DOHH2 (cell line): ENCODE data around the gene FBXO24.
A peak's percentile ranks its signal among the peaks of the same experiment; 100 is the strongest.

Experiments used
- H3F3A ChIP-seq: fragments of 200-600 bp; sonication (generic), shearing (Covaris generic); 2 replicates; pipeline ENCODE4 v1.6.0; 2016; ENCODE audit warnings: antibody characterized with exemption, mild to moderate bottlenecking; ENCODE audit not compliant: control insufficient read depth, insufficient read depth
- H3K27ac ChIP-seq: fragments of 200-600 bp; sonication (generic); 2 replicates; pipeline ENCODE4 v1.5.1; 2014; ENCODE audit warnings: low read depth, mild to moderate bottlenecking, low read length, moderate library complexity
- H3K27me3 ChIP-seq: fragments of 200-600 bp; sonication (generic); 2 replicates; pipeline ENCODE4 v1.6.1; 2014; ENCODE audit warnings: mild to moderate bottlenecking, low read length, mixed read lengths; ENCODE audit not compliant: control insufficient read depth
- H3K36me3 ChIP-seq: fragments of 200-600 bp; sonication (generic); 2 replicates; pipeline ENCODE4 v1.6.1; 2014; ENCODE audit warnings: mild to moderate bottlenecking, low read length, moderate library complexity, mixed read lengths; ENCODE audit not compliant: control insufficient read depth
- H3K4me1 ChIP-seq: fragments of 200-600 bp; sonication (generic); 2 replicates; pipeline ENCODE4 v1.6.1; 2014; ENCODE audit warnings: mild to moderate bottlenecking, low read length, mixed read lengths; ENCODE audit not compliant: control insufficient read depth
- H3K4me2 ChIP-seq: fragments of 200-600 bp; sonication (generic); 2 replicates; pipeline ENCODE4 v1.6.0; 2014; ENCODE audit warnings: mild to moderate bottlenecking, low read length, moderate library complexity
- H3K4me3 ChIP-seq: fragments of 200-600 bp; sonication (generic); 2 replicates; pipeline ENCODE4 v1.5.1; 2014; ENCODE audit warnings: mild to moderate bottlenecking, low read length, mixed read lengths
- H3K79me2 ChIP-seq: fragments of 200-600 bp; sonication (generic); 2 replicates; pipeline ENCODE4 v1.6.1; 2014; ENCODE audit warnings: mild to moderate bottlenecking, low read length, mixed read lengths; ENCODE audit not compliant: control insufficient read depth
- H3K9me2 ChIP-seq: fragments of 200-600 bp; sonication (generic); replicated peaks from 2 replicates; pipeline ENCODE4 v1.6.1; 2014; ENCODE audit warnings: mild to moderate bottlenecking, low read length, mixed read lengths; ENCODE audit not compliant: control insufficient read depth
- H3K9me3 ChIP-seq: fragments of 200-600 bp; sonication (generic); 2 replicates; pipeline ENCODE4 v1.6.1; 2014; ENCODE audit warnings: antibody characterized with exemption, low read length, mixed read lengths; ENCODE audit not compliant: control insufficient read depth, insufficient read depth
- H4K20me1 ChIP-seq: fragments of 200-600 bp; sonication (generic); 2 replicates; pipeline ENCODE4 v1.6.0; 2014; ENCODE audit warnings: low read depth, mild to moderate bottlenecking, antibody characterized with exemption, low read length, moderate library complexity; ENCODE audit not compliant: control insufficient read depth, insufficient read depth
- CTCF ChIP-seq: fragments of 200-600 bp; sonication (generic); IDR thresholded peaks from one replicate; pipeline ENCODE4 v1.5.1; 2014; ENCODE audit warnings: antibody characterized with exemption, mild to moderate bottlenecking, low read depth, low read length; ENCODE audit not compliant: poor library complexity, severe bottlenecking
- EZH2phosphoT487 ChIP-seq: fragments of 200-600 bp; sonication (generic); IDR thresholded peaks from 2 replicates; pipeline ENCODE4 v1.6.1; 2017; ENCODE audit warnings: borderline replicate concordance, mild to moderate bottlenecking, antibody characterized with exemption, low read length, moderate library complexity, mixed read lengths

FBXO24 gene

GRCh38 chr7:100611983-100612729, 26.0 kb downstream of the FBXO24 start, which contains the start of gene MOSPD3:
Gene MOSPD3, plus strand, starts transcription at chr7:100612540. Its CDS starts 252 bp downstream, at chr7:100612792.
- Histone ChIP-seq H4K20me1 (no peaks in the 10 kb centered on the region), H3K27me3 (peaks cover 24% of the 10 kb centered on the region)

GRCh38 chr7:100612730-100613390, 26.7 kb downstream of the FBXO24 start:
- H3K9me3 ChIP-seq = no peaks in the 10 kb centered on the region
- TF ChIP-seq EZH2phosphoT487 (no peak), CTCF (peak; percentile 52)
- no peaks in the 10 kb centered on the region for H4K20me1 ChIP-seq
- H3K36me3 ChIP-seq = no peaks in the 10 kb centered on the region
- peaks cover 11% of the 10 kb centered on the region for H3K4me1 ChIP-seq
- H3K4me2 ChIP-seq = peak overlapping the region; percentile 81
- H3K4me3 ChIP-seq = peak overlapping the region; percentile 76
- peaks cover 6% of the 10 kb centered on the region for H3F3A ChIP-seq
- no peak overlapping the region for H3K27ac ChIP-seq
- H3K79me2 ChIP-seq = no peaks in the 10 kb centered on the region
- H3K27me3 ChIP-seq = peaks cover 27% of the 10 kb centered on the region
- no peaks in the 10 kb centered on the region for H3K9me2 ChIP-seq

More at GRCh38 chr7:100611983-100612729, 26.0 kb downstream of the FBXO24 start, which contains the start of gene MOSPD3:
- Histone ChIP-seq H3K4me1 (peaks cover 11% of the 10 kb centered on the region), H3K79me2 (no peaks in the 10 kb centered on the region), H3K4me2 (peak within 1 kb of the TSS; percentile 81), H3F3A (peaks cover 6% of the 10 kb centered on the region), H3K27ac (peak within 1 kb of the TSS; percentile 74), H3K4me3 (peak within 1 kb of the TSS; percentile 76), H3K9me3 (no peaks in the 10 kb centered on the region), H3K9me2 (no peaks in the 10 kb centered on the region), H3K36me3 (no peaks in the 10 kb centered on the region)
- TF ChIP-seq CTCF = no peak
- TF ChIP-seq EZH2phosphoT487 = no peak

- Histone ChIP-seq H3K4me1 (peaks cover 11% of the 10 kb centered on the region), H3K9me2 (no peaks in the 10 kb centered on the region), H3K27ac (no peak overlapping the region), H3K4me2 (peak overlapping the region; percentile 81), H3K4me3 (peak overlapping the region; percentile 76; the same call in 1 of the 2 replicates), H3K36me3 (no peaks in the 10 kb centered on the region), H4K20me1 (no peaks in the 10 kb centered on the region), H3F3A (peaks cover 6% of the 10 kb centered on the region), H3K9me3 (no peaks in the 10 kb centered on the region), H3K79me2 (no peaks in the 10 kb centered on the region), H3K27me3 (peaks cover 28% of the 10 kb centered on the region)
- TF ChIP-seq CTCF (no peak), EZH2phosphoT487 (no peak)
Measured at GRCh38 chr7:100613412-100614175, 27.5 kb downstream of the FBXO24 start.
